Activated naive CD8-positive, alpha-beta T cell treated with anti-CD3 and anti-CD28 coated beads, Interleukin-2, amount 10 ng/mL, durations not matched to agents 7 days and 5 days (primary cell): ENCODE results near the gene PACSIN2. TPM values are rescaled to one million over a fixed set of nuclear protein-coding genes. Genes with fewer than 3 reads are reported as not detected.
"Not testable (repeated sequence)": the region's sequence is repeated elsewhere in the genome, so short reads cannot be mapped to it uniquely, and the experiment has no call there.

Source experiments
- ATAC-seq: fragments of 150-1000 bp; cut with Tn5 transposase; one replicate; pipeline ENCODE4 v1.10.0; 2021; ENCODE audit warnings: low read depth, moderate library complexity
- POLR2A ChIA-PET: fragments of 350-600 bp; sonication (Branson Sonifier 250); formaldehyde crosslinking; loops from one replicate; lab custom pipeline; 2021; ENCODE audit warnings: antibody characterized with exemption; lab: Charles Lee
- DNase-seq: peaks from one replicate; pipeline ENCODE4 v3.0.0; 2021
- H3K27ac Mint-ChIP-seq: one replicate; pipeline ENCODE4 v1.8.0; 2022; ENCODE audit warnings: mild to moderate bottlenecking, mixed read lengths
- H3K27me3 Mint-ChIP-seq: one replicate; pipeline ENCODE4 v1.8.0; 2022; ENCODE audit warnings: mild to moderate bottlenecking, moderate library complexity, mixed read lengths
- H3K36me3 Mint-ChIP-seq: one replicate; pipeline ENCODE4 v1.8.0; 2021; ENCODE audit warnings: mild to moderate bottlenecking, mixed read lengths
- H3K4me1 Mint-ChIP-seq: one replicate; pipeline ENCODE4 v1.8.0; 2021; ENCODE audit warnings: mixed read lengths
- H3K4me3 Mint-ChIP-seq: one replicate; pipeline ENCODE4 v1.8.0; 2022; ENCODE audit warnings: mild to moderate bottlenecking, moderate library complexity, mixed read lengths
- H3K9me3 Mint-ChIP-seq: one replicate; pipeline ENCODE4 v1.8.0; 2021; ENCODE audit warnings: mixed read lengths
- total RNA-seq, 2 experiments: library from RNA; stranded (reverse); gene quantifications; one replicate each; pipeline ENCODE4 v1.2.3, GENCODE V29; 2021

PACSIN2 gene
- total RNA-seq, 2 experiments from 2014 or later: 33.6 to 35.8 TPM

- Mint-ChIP-seq H3K9me3 (no peaks in the 10 kb centered on the region), H3K4me1 (peaks cover 31% of the 10 kb centered on the region), H3K36me3 (no peaks in the 10 kb centered on the region), H3K27ac (no peak overlapping the region), H3K4me3 (no peak overlapping the region), H3K27me3 (no peaks in the 10 kb centered on the region)
- ATAC-seq (no peak), DNase-seq (no peak)
- POLR2A ChIA-PET: no interaction called here
Measured at GRCh38 chr22:42927966-42928365, 87.0 kb downstream of the PACSIN2 start.

- POLR2A ChIA-PET: no interaction called here
- H3K27ac Mint-ChIP-seq: no peak overlapping the region
- H3K4me3 Mint-ChIP-seq: no peak overlapping the region
- H3K4me1 Mint-ChIP-seq: peaks cover 32% of the 10 kb centered on the region
- H3K27me3 Mint-ChIP-seq: no peaks in the 10 kb centered on the region
- H3K9me3 Mint-ChIP-seq: no peaks in the 10 kb centered on the region
- DNase-seq (no peak), ATAC-seq (no peak)
- H3K36me3 Mint-ChIP-seq: no peaks in the 10 kb centered on the region
Measured at GRCh38 chr22:42926768-42927167, 88.2 kb downstream of the PACSIN2 start.

GRCh38 chr22:42926104-42926503 lies 88.8 kb downstream of the PACSIN2 start:
- Mint-ChIP-seq H3K4me3 (no peak overlapping the region), H3K9me3 (no peaks in the 10 kb centered on the region), H3K36me3 (no peaks in the 10 kb centered on the region), H3K27ac (no peak overlapping the region), H3K4me1 (peaks cover 31% of the 10 kb centered on the region), H3K27me3 (no peaks in the 10 kb centered on the region)
- DNase-seq (no peak), ATAC-seq (no peak)
- POLR2A ChIA-PET: no interaction called here

- POLR2A ChIA-PET: no interaction called here
- ATAC-seq (no peak), DNase-seq (no peak)
- Mint-ChIP-seq H3K27me3 (no peaks in the 10 kb centered on the region), H3K9me3 (no peaks in the 10 kb centered on the region), H3K4me1 (peaks cover 31% of the 10 kb centered on the region), H3K27ac (no peak overlapping the region), H3K36me3 (no peaks in the 10 kb centered on the region), H3K4me3 (no peak overlapping the region)
Measured at GRCh38 chr22:42925598-42925997, 89.4 kb downstream of the PACSIN2 start.

GRCh38 chr22:42925031-42925430 lies 89.9 kb downstream of the PACSIN2 start:
- H3K27me3 Mint-ChIP-seq, H3K36me3 Mint-ChIP-seq, ATAC-seq, H3K9me3 Mint-ChIP-seq, H3K4me3 Mint-ChIP-seq, H3K27ac Mint-ChIP-seq, DNase-seq, POLR2A ChIA-PET: not testable (repeated sequence)
- peaks cover 32% of the 10 kb centered on the region for H3K4me1 Mint-ChIP-seq

- no peaks in the 10 kb centered on the region for H3K27me3 Mint-ChIP-seq
- peaks cover 32% of the 10 kb centered on the region for H3K4me1 Mint-ChIP-seq
- no peak overlapping the region for H3K27ac Mint-ChIP-seq
- H3K4me3 Mint-ChIP-seq: no peak overlapping the region
- ATAC-seq (no peak), DNase-seq (no peak)
- POLR2A ChIA-PET: no interaction called here
- H3K36me3 Mint-ChIP-seq: no peaks in the 10 kb centered on the region
- H3K9me3 Mint-ChIP-seq: no peaks in the 10 kb centered on the region
Measured at GRCh38 chr22:42924436-42924835, 90.5 kb downstream of the PACSIN2 start.

GRCh38 chr22:42922374-42923191 lies 92.4 kb downstream of the PACSIN2 start:
- DNase-seq: no peak
- no peak overlapping the region for H3K4me3 Mint-ChIP-seq
- no peaks in the 10 kb centered on the region for H3K36me3 Mint-ChIP-seq
- no peak for ATAC-seq
- H3K4me1 Mint-ChIP-seq: peaks cover 32% of the 10 kb centered on the region
- no peaks in the 10 kb centered on the region for H3K9me3 Mint-ChIP-seq
- peak overlapping the region; percentile 25 for H3K27ac Mint-ChIP-seq
- no peaks in the 10 kb centered on the region for H3K27me3 Mint-ChIP-seq
- POLR2A ChIA-PET: no interaction called here

- Mint-ChIP-seq H3K4me3 (no peak overlapping the region), H3K4me1 (peaks cover 29% of the 10 kb centered on the region), H3K27ac (no peak overlapping the region), H3K9me3 (no peaks in the 10 kb centered on the region), H3K36me3 (no peaks in the 10 kb centered on the region), H3K27me3 (no peaks in the 10 kb centered on the region)
- POLR2A ChIA-PET: interaction anchor here (0.6 kb wide), 1 partner anchor 161 kb away, joined by 3 read pairs; no protein-coding TSS in a partner anchor
- ATAC-seq (no peak), DNase-seq (no peak)
Measured at GRCh38 chr22:42920101-42920820, 94.7 kb downstream of the PACSIN2 start.

- peaks cover 25% of the 10 kb centered on the region for H3K4me1 Mint-ChIP-seq
Measured at GRCh38 chr22:42919199-42919598, 95.8 kb downstream of the PACSIN2 start.

GRCh38 chr22:42918500-42918899 lies 96.4 kb downstream of the PACSIN2 start:
- Mint-ChIP-seq H3K9me3 (no peaks in the 10 kb centered on the region), H3K36me3 (no peaks in the 10 kb centered on the region), H3K4me3 (no peak overlapping the region), H3K27me3 (no peaks in the 10 kb centered on the region), H3K4me1 (peaks cover 22% of the 10 kb centered on the region), H3K27ac (no peak overlapping the region)
- no peak for ATAC-seq
- POLR2A ChIA-PET: interaction anchor here (1.1 kb wide), 2 partner anchors 45 to 97 kb away, joined by 3 read pairs; partner anchors contain the start of gene PACSIN2
- no peak for DNase-seq

More at GRCh38 chr22:42919199-42919598, 95.8 kb downstream of the PACSIN2 start:
- DNase-seq: no peak
- Mint-ChIP-seq H3K9me3 (no peaks in the 10 kb centered on the region), H3K27me3 (no peaks in the 10 kb centered on the region), H3K36me3 (no peaks in the 10 kb centered on the region), H3K4me3 (no peak overlapping the region), H3K27ac (no peak overlapping the region)
- POLR2A ChIA-PET: interaction anchor here (0.6 to 1.1 kb wide), 2 partner anchors 96 to 162 kb away, joined by 3 read pairs; partner anchors contain the start of gene PACSIN2
- no peak for ATAC-seq

- DNase-seq, POLR2A ChIA-PET, H3K4me3 Mint-ChIP-seq, H3K9me3 Mint-ChIP-seq, ATAC-seq, H3K27me3 Mint-ChIP-seq, H3K36me3 Mint-ChIP-seq, H3K27ac Mint-ChIP-seq: not testable (repeated sequence)
- H3K4me1 Mint-ChIP-seq: peaks cover 13% of the 10 kb centered on the region
Measured at GRCh38 chr22:42917358-42917757, 97.6 kb downstream of the PACSIN2 start.

- H3K4me3 Mint-ChIP-seq: no peak overlapping the region
- peaks cover 9% of the 10 kb centered on the region for H3K4me1 Mint-ChIP-seq
- no peaks in the 10 kb centered on the region for H3K9me3 Mint-ChIP-seq
- no peak for ATAC-seq
- DNase-seq: no peak
- H3K27ac Mint-ChIP-seq: no peak overlapping the region
- no peaks in the 10 kb centered on the region for H3K27me3 Mint-ChIP-seq
- no peaks in the 10 kb centered on the region for H3K36me3 Mint-ChIP-seq
- POLR2A ChIA-PET: no interaction called here
Measured at GRCh38 chr22:42915980-42916765, 98.8 kb downstream of the PACSIN2 start.

- Mint-ChIP-seq H3K9me3 (no peaks in the 10 kb centered on the region), H3K36me3 (no peaks in the 10 kb centered on the region), H3K27me3 (no peaks in the 10 kb centered on the region), H3K4me1 (peaks cover 7% of the 10 kb centered on the region), H3K4me3 (no peak overlapping the region), H3K27ac (no peak overlapping the region)
- DNase-seq (no peak), ATAC-seq (no peak)
- POLR2A ChIA-PET: no interaction called here
Measured at GRCh38 chr22:42914511-42915076, 100.4 kb downstream of the PACSIN2 start.
